GM18507 (cell line): ENCODE measurements around the gene IL1RAPL1.

Experiments used
- DNase-seq: peaks from one replicate; pipeline ENCODE4 v3.0.0; 2011; ENCODE audit warnings: low read depth; ENCODE audit not compliant: insufficient read length; ENCODE audit errors: extremely low spot score
- FAIRE-seq: peaks from 2 replicates; lab custom pipeline; 2011; peaks lifted over from hg19 to GRCh38; lab: Jason Lieb, UNC

The IL1RAPL1 gene

DNA sequence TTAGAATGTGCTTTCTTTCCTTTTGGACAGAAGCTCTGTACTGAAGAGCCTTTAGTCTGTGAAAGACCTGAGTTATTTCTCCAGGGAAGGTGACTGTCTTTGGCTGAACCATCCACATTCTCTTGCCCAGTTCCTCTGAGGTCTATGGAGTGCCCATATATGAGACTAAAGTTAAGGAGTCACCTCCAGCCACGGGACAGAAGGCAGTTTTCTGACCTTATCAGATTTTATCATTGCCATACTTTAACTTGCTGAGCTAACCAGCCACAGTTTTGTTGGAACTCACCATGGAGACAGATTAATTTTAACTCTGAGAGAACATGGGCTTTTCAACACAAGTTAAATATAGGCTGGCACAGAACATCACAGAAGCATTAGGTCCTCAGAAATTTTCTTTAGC is 26.3 kb downstream of the IL1RAPL1 start:
- DNase-seq, result no peak
- FAIRE-seq, result no peak

- FAIRE-seq (no peak), DNase-seq (no peak)
Observed at GRCh38 chrX:28625223-28625622, 38.0 kb downstream of the IL1RAPL1 start.

- FAIRE-seq (no peak), DNase-seq (no peak)
Observed at GRCh38 chrX:28626515-28626914, 39.3 kb downstream of the IL1RAPL1 start.

DNA sequence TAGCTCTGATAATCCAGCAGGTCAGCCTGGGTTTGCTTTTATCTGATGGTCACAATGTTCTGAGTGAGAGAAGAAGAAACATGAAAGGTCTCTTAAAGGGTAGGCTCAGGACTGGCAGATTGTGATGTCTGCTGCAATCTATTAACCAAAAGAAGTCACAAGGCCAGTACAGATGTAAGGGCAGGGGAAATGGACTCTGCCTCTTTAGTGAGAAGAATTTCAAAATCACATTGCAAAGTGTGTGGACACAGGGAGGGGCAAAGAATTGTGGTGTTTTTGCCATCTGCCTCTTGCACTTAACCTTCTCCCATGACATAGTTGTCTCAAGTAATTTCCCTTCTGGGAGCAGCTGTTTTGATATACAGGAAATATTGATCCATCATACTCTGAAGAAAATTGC is 40.9 kb downstream of the IL1RAPL1 start:
- no peak for FAIRE-seq
- DNase-seq, result no peak

DNA sequence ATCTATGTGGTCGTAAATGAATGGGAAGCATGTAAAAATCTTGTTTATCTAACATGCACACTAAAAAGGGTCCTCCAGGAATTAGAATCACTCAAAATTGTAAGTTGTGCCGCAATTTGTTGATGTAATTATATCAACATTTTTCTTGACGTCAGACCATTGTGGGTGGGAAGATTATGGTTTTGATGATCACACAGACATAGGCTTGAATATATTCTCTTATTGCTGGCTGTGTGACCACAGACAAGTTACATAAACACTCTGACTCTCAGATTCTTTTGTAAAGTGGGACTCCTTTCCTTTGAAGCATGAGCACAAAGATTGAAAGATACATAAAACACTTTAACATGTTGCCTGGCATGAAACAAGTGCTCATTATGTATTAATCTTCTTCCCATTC is 51.5 kb downstream of the IL1RAPL1 start:
- no peak for FAIRE-seq
- DNase-seq, result no peak

DNA sequence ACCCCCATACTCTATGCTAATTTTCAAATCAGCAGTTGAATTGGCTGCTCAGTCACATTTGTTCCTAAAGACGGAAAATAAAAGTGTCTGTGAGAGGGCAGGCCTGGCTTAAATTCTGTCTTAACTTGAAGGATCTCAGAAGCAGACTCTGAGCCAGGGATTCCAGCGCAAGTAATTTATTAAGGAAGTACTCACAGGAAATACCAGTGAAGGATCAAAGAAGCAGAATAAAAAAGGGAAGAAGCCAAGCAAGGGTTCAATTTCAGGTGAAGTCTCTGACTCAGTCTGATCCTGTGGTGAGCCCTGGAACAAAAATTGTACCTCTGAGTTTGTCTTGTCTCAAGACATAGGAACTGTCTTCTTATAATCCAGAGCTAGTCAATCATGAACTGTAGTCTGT is 52.2 kb downstream of the IL1RAPL1 start:
- DNase-seq, result no peak
- no peak for FAIRE-seq

- DNase-seq, result no peak
- no peak for FAIRE-seq
Observed at GRCh38 chrX:28649541-28649940, 62.3 kb downstream of the IL1RAPL1 start.

DNA sequence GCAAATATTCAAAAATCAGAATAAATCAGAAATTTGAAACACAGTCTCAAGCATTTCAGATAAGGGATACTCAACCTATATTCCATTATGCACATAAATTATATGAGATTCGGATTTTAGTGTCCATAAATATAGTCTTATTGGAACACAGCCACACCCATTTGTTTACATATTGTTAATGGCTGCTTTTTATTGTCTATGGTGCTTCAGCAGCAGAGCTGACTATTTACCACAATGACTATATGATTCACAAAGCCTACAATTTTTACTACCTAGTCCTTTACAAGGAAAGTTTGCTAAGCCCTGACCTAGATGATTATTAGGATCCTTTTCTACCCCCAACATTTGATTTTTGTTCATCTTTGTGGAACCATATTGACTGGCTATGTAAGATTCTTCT is 63.9 kb downstream of the IL1RAPL1 start:
- FAIRE-seq (no peak), DNase-seq (no peak)

- DNase-seq (no peak), FAIRE-seq (no peak)
Observed at GRCh38 chrX:28659269-28659668, 72.0 kb downstream of the IL1RAPL1 start.

GRCh38 chrX:28665778-28666177 is 78.5 kb downstream of the IL1RAPL1 start:
- DNase-seq, result no peak
- no peak for FAIRE-seq

DNA sequence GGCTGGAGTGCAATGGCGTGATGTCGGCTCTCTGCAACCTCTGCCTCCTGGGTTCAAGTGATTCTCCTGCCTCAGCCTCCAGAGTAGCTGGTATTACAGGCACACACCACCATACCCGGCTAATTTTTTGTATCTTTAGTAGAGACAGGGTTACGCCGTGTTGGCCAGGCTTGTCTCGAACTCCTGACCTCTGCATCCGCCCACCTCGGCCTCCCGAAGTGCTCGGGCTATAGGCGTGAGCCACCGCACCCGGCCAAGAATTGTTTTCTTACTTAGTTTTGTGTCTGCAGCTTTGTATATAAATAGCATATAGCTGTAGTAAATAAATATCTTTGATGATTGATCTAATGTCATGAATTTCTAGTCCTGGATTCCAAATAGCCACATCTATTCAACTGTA is 81.1 kb downstream of the IL1RAPL1 start:
- FAIRE-seq, result no peak
- DNase-seq, result no peak

GRCh38 chrX:28668957-28669356 is 81.7 kb downstream of the IL1RAPL1 start:
- DNase-seq (no peak), FAIRE-seq (no peak)

- DNase-seq, result no peak
Observed at GRCh38 chrX:28670074-28670473, 82.8 kb downstream of the IL1RAPL1 start.

GRCh38 chrX:28675173-28675572 is 87.9 kb downstream of the IL1RAPL1 start:
- DNase-seq, result no peak
- FAIRE-seq, result no peak

More at GRCh38 chrX:28670074-28670473, 82.8 kb downstream of the IL1RAPL1 start:
- no peak for FAIRE-seq

- DNase-seq (no peak), FAIRE-seq (no peak)
Observed at GRCh38 chrX:28693101-28693500, 105.9 kb downstream of the IL1RAPL1 start.

DNA sequence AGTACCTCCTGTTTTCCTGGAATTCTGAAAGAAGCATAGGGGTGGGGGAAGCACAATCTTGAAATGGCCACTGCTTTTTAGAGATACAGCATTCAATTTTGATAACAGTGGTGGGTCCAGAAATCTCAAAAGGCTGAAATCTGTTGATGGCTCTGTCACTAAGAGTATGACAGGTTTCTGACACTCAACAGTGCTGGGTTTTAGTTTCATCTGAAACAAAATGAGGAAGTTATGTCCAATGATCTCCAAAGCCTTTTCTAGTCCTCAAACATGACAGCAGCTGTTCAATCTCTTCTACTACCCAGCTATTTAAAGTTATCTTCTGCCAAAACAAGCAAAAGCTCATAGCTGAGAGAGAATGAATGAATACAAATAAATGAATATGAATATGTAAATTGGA is 110.5 kb downstream of the IL1RAPL1 start:
- no peak for DNase-seq
- no peak for FAIRE-seq

- no peak for FAIRE-seq
- DNase-seq, result no peak
Observed at GRCh38 chrX:28701222-28701621, 114.0 kb downstream of the IL1RAPL1 start.

DNA sequence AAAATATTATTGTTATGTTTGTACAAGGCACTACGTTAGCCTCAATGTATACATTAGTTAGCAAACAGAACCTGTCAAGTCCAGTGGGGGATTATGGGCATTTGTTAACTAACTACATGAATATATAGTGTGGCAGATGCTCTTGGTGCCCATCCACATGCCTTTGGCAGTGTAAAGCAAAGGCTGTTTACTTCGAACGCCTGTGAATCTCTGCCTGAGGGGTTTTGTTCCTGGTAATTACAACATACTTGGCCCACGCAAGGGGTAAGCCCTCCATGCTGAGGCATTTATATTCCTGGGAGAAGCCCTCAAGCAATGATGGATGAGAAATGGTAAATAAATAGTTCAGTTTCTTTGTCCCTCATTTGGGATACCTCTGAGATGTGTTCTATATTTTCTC is 119.7 kb downstream of the IL1RAPL1 start:
- FAIRE-seq (no peak), DNase-seq (no peak)

DNA sequence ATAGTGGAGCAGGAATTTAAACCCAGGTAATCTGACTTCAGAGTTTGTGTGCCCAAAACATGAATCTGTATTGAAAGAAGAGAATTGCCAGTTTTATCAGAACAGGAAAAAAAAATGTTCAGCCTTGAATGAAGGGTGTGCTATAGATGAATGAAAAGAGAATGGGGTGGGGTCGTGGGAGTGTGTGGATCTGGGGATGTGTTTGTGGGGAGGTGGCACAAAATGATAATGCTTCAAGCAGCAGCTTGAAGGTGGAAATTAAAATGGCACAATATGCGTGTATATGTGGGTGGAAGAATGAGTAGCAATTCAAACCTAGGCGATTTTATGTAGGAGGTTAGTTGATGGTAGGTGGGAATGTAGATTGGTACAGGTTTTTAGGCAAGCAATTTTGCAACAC is 122.2 kb downstream of the IL1RAPL1 start:
- DNase-seq (no peak), FAIRE-seq (no peak)

DNA sequence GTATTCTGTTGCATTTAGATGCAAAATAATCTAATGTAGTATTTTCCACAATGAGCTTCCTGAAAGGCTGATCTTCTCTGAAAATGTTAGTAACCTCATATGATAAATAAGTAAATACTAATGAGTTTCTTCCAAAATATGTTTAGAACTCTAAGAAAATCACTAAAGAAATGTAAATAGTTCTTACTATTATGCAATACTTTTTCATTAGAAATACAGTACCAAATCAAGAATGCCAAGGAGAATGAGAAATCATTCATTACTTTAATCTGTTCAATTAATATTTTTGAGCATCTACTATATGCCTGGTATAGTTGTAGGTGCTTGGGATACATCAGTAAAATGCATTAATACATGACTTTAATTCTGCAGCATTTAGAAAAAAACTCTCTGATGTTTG is 130.6 kb downstream of the IL1RAPL1 start:
- no peak for FAIRE-seq

GRCh38 chrX:28718450-28718849 is 131.2 kb downstream of the IL1RAPL1 start:
- no peak for DNase-seq
- no peak for FAIRE-seq

More for the DNA sequence above, 130.6 kb downstream of the IL1RAPL1 start:
- DNase-seq, result no peak

GRCh38 chrX:28719620-28720019 is 132.4 kb downstream of the IL1RAPL1 start:
- FAIRE-seq (no peak), DNase-seq (no peak)
